HEK293T (cell line): Measurements from ENCODE around the gene GUCD1.

Experiments
- ARNT ChIP-seq: fragments of 450-650 bp; IDR thresholded peaks from 2 replicates; pipeline ENCODE4 v1.6.1; 2017; ENCODE audit warnings: mild to moderate bottlenecking
- BHLHE40 ChIP-seq: fragments of 450-650 bp; IDR thresholded peaks from 2 replicates; pipeline ENCODE4 v1.6.1; 2016; ENCODE audit warnings: mild to moderate bottlenecking, moderate library complexity, borderline replicate concordance
- CTBP1 ChIP-seq: fragments of 450-650 bp; IDR thresholded peaks from 2 replicates; pipeline ENCODE4 v1.6.1; 2016; ENCODE audit warnings: borderline replicate concordance
- ELF4 ChIP-seq: fragments of 450-650 bp; IDR thresholded peaks from 2 replicates; pipeline ENCODE4 v1.6.1; 2017; ENCODE audit warnings: antibody characterized with exemption
- FOXA1 ChIP-seq: fragments of 450-650 bp; IDR thresholded peaks from 2 replicates; pipeline ENCODE4 v1.6.1; 2016; ENCODE audit warnings: mild to moderate bottlenecking
- FOXK2 ChIP-seq: fragments of 450-650 bp; IDR thresholded peaks from 2 replicates; pipeline ENCODE4 v1.6.1; 2016; ENCODE audit warnings: mild to moderate bottlenecking
- FOXM1 ChIP-seq: fragments of 450-650 bp; IDR thresholded peaks from 2 replicates; pipeline ENCODE4 v1.6.1; 2017; ENCODE audit warnings: mild to moderate bottlenecking, borderline replicate concordance
- HDGF ChIP-seq: fragments of 450-650 bp; IDR thresholded peaks from 2 replicates; pipeline ENCODE4 v1.6.1; 2017; ENCODE audit warnings: antibody characterized with exemption, borderline replicate concordance
- L3MBTL2 ChIP-seq: fragments of 450-650 bp; conservative IDR thresholded peaks from 2 replicates; pipeline ENCODE4 v1.6.1; 2016; ENCODE audit warnings: mild to moderate bottlenecking
- LEF1 ChIP-seq: fragments of 450-650 bp; IDR thresholded peaks from 2 replicates; pipeline ENCODE4 v1.6.1; 2017; ENCODE audit warnings: mild to moderate bottlenecking, borderline replicate concordance
- NFRKB ChIP-seq: fragments of 450-650 bp; IDR thresholded peaks from 2 replicates; pipeline ENCODE4 v1.6.1; 2016; ENCODE audit warnings: mild to moderate bottlenecking, moderate library complexity
- PKNOX1 ChIP-seq: fragments of 450-650 bp; IDR thresholded peaks from 2 replicates; pipeline ENCODE4 v1.6.1; 2016
- SP1 ChIP-seq: fragments of 450-650 bp; IDR thresholded peaks from 2 replicates; pipeline ENCODE4 v1.6.1; 2017
- SUZ12 ChIP-seq: fragments of 450-650 bp; IDR thresholded peaks from 2 replicates; pipeline ENCODE4 v1.6.1; 2016; ENCODE audit warnings: mild to moderate bottlenecking

- TF ChIP-seq L3MBTL2 = no peak
- TF ChIP-seq FOXM1 = no peak
- TF ChIP-seq FOXK2 = no peak
- no peak for TF ChIP-seq ARNT
- TF ChIP-seq HDGF = no peak
- no peak for TF ChIP-seq BHLHE40
- TF ChIP-seq LEF1 = no peak
- TF ChIP-seq CTBP1 = no peak
- TF ChIP-seq PKNOX1 = no peak
- TF ChIP-seq ELF4 = no peak
- TF ChIP-seq SP1 = no peak
- no peak for TF ChIP-seq FOXA1
- TF ChIP-seq SUZ12 = no peak
- TF ChIP-seq NFRKB = no peak
Measured at GRCh38 chr22:24589518-24590030, 34.6 kb upstream of the GUCD1 start.
